GM21717 (cell line): ENCODE measurements around the gene KATNIP.

ENCODE experiments used
- ATAC-seq: cut with Tn5 transposase; IDR thresholded peaks from one replicate; pipeline ENCODE4 v1.9.1; 2021; ENCODE audit warnings: mild to moderate bottlenecking, moderate library complexity; ENCODE audit not compliant: unreplicated experiment

The KATNIP gene

GRCh38 chr16:27576729-27577128, 26.8 kb downstream of the KATNIP start:
- ATAC-seq, result no peak

- ATAC-seq, result no peak
Measured at GRCh38 chr16:27579087-27579980, 29.4 kb downstream of the KATNIP start.

- ATAC-seq, result no peak
Measured at GRCh38 chr16:27582883-27583282, 32.9 kb downstream of the KATNIP start.

GRCh38 chr16:27583634-27584033, 33.7 kb downstream of the KATNIP start:
- ATAC-seq, result no peak

- ATAC-seq, result no peak
Measured at GRCh38 chr16:27585200-27585599, 35.3 kb downstream of the KATNIP start.

- ATAC-seq, result no peak
Measured at GRCh38 chr16:27586711-27587110, 36.8 kb downstream of the KATNIP start.

- ATAC-seq, result no peak
Measured at GRCh38 chr16:27588057-27588456, 38.1 kb downstream of the KATNIP start.

- ATAC-seq, result no peak
Measured at GRCh38 chr16:27591837-27592236, 41.9 kb downstream of the KATNIP start.

GRCh38 chr16:27595475-27595874, 45.5 kb downstream of the KATNIP start:
- ATAC-seq, result no peak

- ATAC-seq, result no peak
Measured at GRCh38 chr16:27595993-27596392, 46.0 kb downstream of the KATNIP start.

GRCh38 chr16:27596411-27596810, 46.5 kb downstream of the KATNIP start:
- no peak for ATAC-seq

GRCh38 chr16:27597361-27597760, 47.4 kb downstream of the KATNIP start:
- ATAC-seq, result no peak

- no peak for ATAC-seq
Measured at GRCh38 chr16:27598220-27598619, 48.3 kb downstream of the KATNIP start.

- no peak for ATAC-seq
Measured at GRCh38 chr16:27598931-27599565, 49.1 kb downstream of the KATNIP start.

- ATAC-seq, result no peak
Measured at GRCh38 chr16:27599606-27600005, 49.7 kb downstream of the KATNIP start.
